ENCODE results near the gene RIC8A.

Gene RIC8A

DNA sequence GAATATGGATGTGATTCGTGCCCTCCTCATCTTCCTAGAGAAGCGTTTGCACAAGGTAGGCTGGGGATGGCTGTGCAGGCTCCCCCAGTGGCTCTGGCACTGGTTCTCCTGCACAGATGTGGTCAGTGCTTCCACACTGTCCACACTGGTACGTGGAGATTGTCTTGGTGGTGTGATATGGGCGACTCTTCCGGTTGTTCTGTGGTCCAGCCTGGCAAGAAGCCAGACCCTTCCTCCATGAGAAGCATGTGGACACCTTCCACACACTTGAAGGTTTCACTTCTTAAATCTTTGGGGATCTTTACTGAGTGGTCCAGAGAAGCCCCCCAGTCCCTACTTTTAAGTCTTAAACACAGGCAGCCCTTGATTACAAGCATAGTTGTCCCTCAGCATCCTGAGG lies 3.8 kb downstream of the RIC8A start:
- TF ChIP-seq, protein P1, sequence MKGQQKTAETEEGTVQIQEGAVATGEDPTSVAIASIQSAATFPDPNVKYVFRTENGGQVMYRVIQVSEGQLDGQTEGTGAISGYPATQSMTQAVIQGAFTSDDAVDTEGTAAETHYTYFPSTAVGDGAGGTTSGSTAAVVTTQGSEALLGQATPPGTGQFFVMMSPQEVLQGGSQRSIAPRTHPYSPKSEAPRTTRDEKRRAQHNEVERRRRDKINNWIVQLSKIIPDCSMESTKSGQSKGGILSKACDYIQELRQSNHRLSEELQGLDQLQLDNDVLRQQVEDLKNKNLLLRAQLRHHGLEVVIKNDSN (IDR thresholded peaks at IDR 0.05) = no peak
- TF ChIP-seq CEBPB (IDR thresholded peaks at IDR 0.05) = no peak
- TF ChIP-seq TAF1 (IDR thresholded peaks at IDR 0.05; ENCODE audit: low read depth) = no peak
- TF ChIP-seq EGR1 (IDR thresholded peaks at IDR 0.05) = no peak
- no peak for TF ChIP-seq TEAD4 (IDR thresholded peaks at IDR 0.05)
- no peak for TF ChIP-seq RAD21 (IDR thresholded peaks at IDR 0.05; ENCODE audit: low read depth)
- no peak for TF ChIP-seq EP300 (IDR thresholded peaks at IDR 0.05; ENCODE audit: borderline replicate concordance)
- TF ChIP-seq FOXM1 (IDR thresholded peaks at IDR 0.05; ENCODE audit: borderline replicate concordance, low read depth) = no peak

DNA sequence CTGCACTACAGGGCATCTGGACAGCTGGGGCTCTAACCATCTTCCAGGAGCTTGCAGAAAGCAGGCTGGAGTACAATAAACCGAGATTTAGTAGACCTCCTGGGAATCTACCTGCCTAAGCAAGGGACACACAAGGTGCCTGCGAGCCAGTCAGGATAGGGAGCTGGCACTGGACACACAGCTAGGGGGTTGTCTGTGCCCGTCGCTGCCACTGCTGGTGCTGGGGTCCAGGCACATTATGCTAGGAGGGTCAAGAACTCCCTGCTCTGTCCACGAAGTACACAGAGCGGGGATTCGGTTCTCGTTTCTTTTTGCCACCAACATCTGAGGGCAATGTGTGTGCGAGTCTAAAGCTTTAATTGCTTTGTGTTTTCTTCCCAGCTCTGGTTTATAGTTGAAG lies 4.2 kb downstream of the RIC8A start:
- no peak for TF ChIP-seq RAD21 (IDR thresholded peaks at IDR 0.05; ENCODE audit: low read depth)
- TF ChIP-seq FOXM1 (IDR thresholded peaks at IDR 0.05; ENCODE audit: borderline replicate concordance, low read depth) = no peak
- no peak for TF ChIP-seq CREB1 (IDR thresholded peaks at IDR 0.05; ENCODE audit: low read depth)
- no peak for TF ChIP-seq EP300 (IDR thresholded peaks at IDR 0.05; ENCODE audit: borderline replicate concordance)
- TF ChIP-seq TAF1 (IDR thresholded peaks at IDR 0.05; ENCODE audit: low read depth) = no peak
- TF ChIP-seq, protein P2, sequence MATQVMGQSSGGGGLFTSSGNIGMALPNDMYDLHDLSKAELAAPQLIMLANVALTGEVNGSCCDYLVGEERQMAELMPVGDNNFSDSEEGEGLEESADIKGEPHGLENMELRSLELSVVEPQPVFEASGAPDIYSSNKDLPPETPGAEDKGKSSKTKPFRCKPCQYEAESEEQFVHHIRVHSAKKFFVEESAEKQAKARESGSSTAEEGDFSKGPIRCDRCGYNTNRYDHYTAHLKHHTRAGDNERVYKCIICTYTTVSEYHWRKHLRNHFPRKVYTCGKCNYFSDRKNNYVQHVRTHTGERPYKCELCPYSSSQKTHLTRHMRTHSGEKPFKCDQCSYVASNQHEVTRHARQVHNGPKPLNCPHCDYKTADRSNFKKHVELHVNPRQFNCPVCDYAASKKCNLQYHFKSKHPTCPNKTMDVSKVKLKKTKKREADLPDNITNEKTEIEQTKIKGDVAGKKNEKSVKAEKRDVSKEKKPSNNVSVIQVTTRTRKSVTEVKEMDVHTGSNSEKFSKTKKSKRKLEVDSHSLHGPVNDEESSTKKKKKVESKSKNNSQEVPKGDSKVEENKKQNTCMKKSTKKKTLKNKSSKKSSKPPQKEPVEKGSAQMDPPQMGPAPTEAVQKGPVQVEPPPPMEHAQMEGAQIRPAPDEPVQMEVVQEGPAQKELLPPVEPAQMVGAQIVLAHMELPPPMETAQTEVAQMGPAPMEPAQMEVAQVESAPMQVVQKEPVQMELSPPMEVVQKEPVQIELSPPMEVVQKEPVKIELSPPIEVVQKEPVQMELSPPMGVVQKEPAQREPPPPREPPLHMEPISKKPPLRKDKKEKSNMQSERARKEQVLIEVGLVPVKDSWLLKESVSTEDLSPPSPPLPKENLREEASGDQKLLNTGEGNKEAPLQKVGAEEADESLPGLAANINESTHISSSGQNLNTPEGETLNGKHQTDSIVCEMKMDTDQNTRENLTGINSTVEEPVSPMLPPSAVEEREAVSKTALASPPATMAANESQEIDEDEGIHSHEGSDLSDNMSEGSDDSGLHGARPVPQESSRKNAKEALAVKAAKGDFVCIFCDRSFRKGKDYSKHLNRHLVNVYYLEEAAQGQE (IDR thresholded peaks at IDR 0.05; ENCODE audit: low read depth) = no peak
- TF ChIP-seq EGR1 (IDR thresholded peaks at IDR 0.05) = no peak

DNA sequence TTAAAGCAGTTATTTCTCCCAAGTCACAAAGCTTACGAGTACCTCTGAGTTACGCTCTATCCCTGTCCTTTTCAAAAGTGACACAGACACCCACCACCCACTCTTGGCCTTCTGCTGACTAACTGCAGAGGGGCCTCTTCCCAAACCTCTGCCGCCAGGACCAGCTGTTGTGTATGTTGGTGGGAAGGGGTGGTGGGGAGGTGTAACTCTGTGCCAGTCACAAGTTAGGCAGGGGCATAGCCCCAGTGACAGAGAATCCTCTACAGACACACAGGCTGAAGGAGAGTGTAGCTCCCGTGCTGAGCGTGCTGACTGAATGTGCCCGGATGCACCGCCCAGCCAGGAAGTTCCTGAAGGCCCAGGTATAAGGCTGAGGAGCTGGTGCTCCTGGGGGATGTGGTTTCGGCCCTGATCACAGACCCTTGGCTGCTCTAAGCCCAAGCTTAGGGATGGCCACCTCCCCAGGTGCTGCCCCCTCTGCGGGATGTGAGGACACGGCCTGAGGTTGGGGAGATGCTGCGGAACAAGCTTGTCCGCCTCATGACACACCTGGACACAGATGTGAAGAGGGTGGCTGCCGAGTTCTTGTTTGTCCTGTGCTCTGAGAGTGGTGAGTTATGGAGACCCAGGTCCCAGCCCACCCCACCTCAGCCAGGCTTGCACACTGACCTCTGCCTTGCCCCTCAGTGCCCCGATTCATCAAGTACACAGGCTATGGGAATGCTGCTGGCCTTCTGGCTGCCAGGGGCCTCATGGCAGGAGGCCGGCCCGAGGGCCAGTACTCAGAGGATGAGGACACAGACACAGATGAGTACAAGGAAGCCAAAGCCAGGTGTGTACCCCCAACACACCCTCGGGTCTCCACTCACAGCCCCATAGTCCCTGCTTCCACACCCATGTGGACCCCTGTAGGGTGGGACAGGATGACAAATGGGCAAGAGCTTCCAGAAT lies 4.9 kb downstream of the RIC8A start:
- TF ChIP-seq EGR1 (IDR thresholded peaks at IDR 0.05) (no peak), ZBTB7A (IDR thresholded peaks at IDR 0.05; ENCODE audit: low read depth) (no peak), TCF12 (IDR thresholded peaks at IDR 0.05; ENCODE audit: low read depth) (no peak), YY1 (IDR thresholded peaks at IDR 0.05; ENCODE audit: low read depth) (no peak), CEBPB (IDR thresholded peaks at IDR 0.05) (no peak), CREB1 (IDR thresholded peaks at IDR 0.05; ENCODE audit: low read depth) (no peak), NFIC (IDR thresholded peaks at IDR 0.05) (no peak), FOXM1 (IDR thresholded peaks at IDR 0.05; ENCODE audit: borderline replicate concordance, low read depth) (no peak), EP300 (IDR thresholded peaks at IDR 0.05; ENCODE audit: borderline replicate concordance) (no peak), TEAD4 (IDR thresholded peaks at IDR 0.05) (no peak), RAD21 (IDR thresholded peaks at IDR 0.05; ENCODE audit: low read depth) (no peak), TAF1 (IDR thresholded peaks at IDR 0.05; ENCODE audit: low read depth) (no peak)
- TF ChIP-seq, protein P1 (IDR thresholded peaks at IDR 0.05) = no peak
- TF ChIP-seq, protein P3, sequence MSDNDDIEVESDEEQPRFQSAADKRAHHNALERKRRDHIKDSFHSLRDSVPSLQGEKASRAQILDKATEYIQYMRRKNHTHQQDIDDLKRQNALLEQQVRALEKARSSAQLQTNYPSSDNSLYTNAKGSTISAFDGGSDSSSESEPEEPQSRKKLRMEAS (IDR thresholded peaks at IDR 0.05) = no peak
- TF ChIP-seq, protein P2 (IDR thresholded peaks at IDR 0.05; ENCODE audit: low read depth) = no peak

DNA sequence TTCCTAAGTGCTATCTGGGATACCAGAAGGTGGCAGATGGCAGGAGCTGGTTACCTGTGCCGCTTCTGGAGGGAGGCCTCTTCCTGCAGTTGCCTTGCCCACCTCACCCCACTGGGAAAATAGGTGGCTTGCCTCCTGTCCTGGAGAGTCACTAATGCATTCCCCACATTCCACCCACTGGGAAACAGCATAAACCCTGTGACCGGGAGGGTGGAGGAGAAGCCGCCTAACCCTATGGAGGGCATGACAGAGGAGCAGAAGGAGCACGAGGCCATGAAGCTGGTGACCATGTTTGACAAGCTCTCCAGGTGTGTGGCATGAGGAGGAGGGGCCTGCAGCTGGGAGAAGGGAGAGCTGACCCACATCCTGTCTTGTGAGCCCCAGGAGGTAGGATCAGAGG lies 5.6 kb downstream of the RIC8A start:
- TF ChIP-seq, protein P3 (IDR thresholded peaks at IDR 0.05) = no peak
- TF ChIP-seq TCF12 (IDR thresholded peaks at IDR 0.05; ENCODE audit: low read depth) (no peak), YY1 (IDR thresholded peaks at IDR 0.05; ENCODE audit: low read depth) (no peak), ZBTB7A (IDR thresholded peaks at IDR 0.05; ENCODE audit: low read depth) (no peak), CEBPB (IDR thresholded peaks at IDR 0.05) (no peak), CREB1 (IDR thresholded peaks at IDR 0.05; ENCODE audit: low read depth) (no peak), EP300 (IDR thresholded peaks at IDR 0.05; ENCODE audit: borderline replicate concordance) (no peak), RAD21 (IDR thresholded peaks at IDR 0.05; ENCODE audit: low read depth) (no peak), NFIC (IDR thresholded peaks at IDR 0.05) (no peak), TAF1 (IDR thresholded peaks at IDR 0.05; ENCODE audit: low read depth) (no peak), FOXM1 (IDR thresholded peaks at IDR 0.05; ENCODE audit: borderline replicate concordance, low read depth) (no peak), TEAD4 (IDR thresholded peaks at IDR 0.05) (no peak), EGR1 (IDR thresholded peaks at IDR 0.05) (no peak)
- TF ChIP-seq, protein P1 (IDR thresholded peaks at IDR 0.05) = no peak
- TF ChIP-seq, protein P2 (IDR thresholded peaks at IDR 0.05; ENCODE audit: low read depth) = no peak

All from Ishikawa (cell line).